Activated CD8-positive, alpha-beta memory T cell treated with anti-CD3 and anti-CD28 coated beads, Interleukin-2, amount 50 U/mL, for 48 hours (primary cell): Measurements from ENCODE around the gene C22orf15.

Source experiments
- DNase-seq: peaks from one replicate; pipeline ENCODE4 v3.0.0-alpha.2; 2020

C22orf15 gene

GRCh38 chr22:23750714-23751440 lies 11.9 kb upstream of the C22orf15 start, which contains the start of gene ZNF70:
Gene ZNF70 (minus strand): TSS chr22:23751112. CDS start chr22:23745140, 5,972 bp downstream.
- peak; percentile 91 for DNase-seq

GRCh38 chr22:23751441-23751996 lies 11.3 kb upstream of the C22orf15 start:
- DNase-seq: peak; percentile 66

GRCh38 chr22:23752090-23752691 lies 10.6 kb upstream of the C22orf15 start:
- DNase-seq: no peak

- no peak for DNase-seq
Observed at GRCh38 chr22:23752750-23753149, 10.0 kb upstream of the C22orf15 start.

- DNase-seq: no peak
Observed at GRCh38 chr22:23753385-23753784, 9.4 kb upstream of the C22orf15 start.

- DNase-seq: no peak
Observed at GRCh38 chr22:23754220-23754919, 8.4 kb upstream of the C22orf15 start, which contains the start of gene VPREB3. Gene VPREB3 (minus strand): TSS chr22:23754425. CDS start chr22:23754363, 62 bp downstream.

GRCh38 chr22:23754980-23755636 lies 7.7 kb upstream of the C22orf15 start:
- DNase-seq: no peak

- DNase-seq: no peak
Observed at GRCh38 chr22:23755711-23756110, 7.1 kb upstream of the C22orf15 start.

GRCh38 chr22:23756891-23757290 lies 5.9 kb upstream of the C22orf15 start:
- no peak for DNase-seq

GRCh38 chr22:23759566-23759965 lies 3.2 kb upstream of the C22orf15 start:
- DNase-seq: no peak

- no peak for DNase-seq
Observed at GRCh38 chr22:23760056-23760455, 2.7 kb upstream of the C22orf15 start.

GRCh38 chr22:23763579-23763945 lies 772 bp downstream of the C22orf15 start:
- DNase-seq: peak; percentile 83

GRCh38 chr22:23763954-23764353 lies 1.2 kb downstream of the C22orf15 start:
- no peak for DNase-seq

GRCh38 chr22:23764899-23765881 lies 2.4 kb downstream of the C22orf15 start:
- no peak for DNase-seq

- no peak for DNase-seq
Observed at GRCh38 chr22:23767303-23767672, 4.5 kb downstream of the C22orf15 start.

- peak; percentile 89 for DNase-seq
Observed at GRCh38 chr22:23767673-23768548, 5.1 kb downstream of the C22orf15 start, which contains the start of gene CHCHD10. Gene CHCHD10 (minus strand): TSS chr22:23767972. CDS start chr22:23767874, 98 bp downstream.

GRCh38 chr22:23769321-23769965 lies 6.7 kb downstream of the C22orf15 start:
- DNase-seq: no peak

- DNase-seq: no peak
Observed at GRCh38 chr22:23772315-23772648, 9.5 kb downstream of the C22orf15 start.

- DNase-seq: peak; percentile 75
Observed at GRCh38 chr22:23772649-23773473, 10.1 kb downstream of the C22orf15 start, which contains the start of gene MMP11. Gene MMP11 (plus strand): TSS chr22:23772849. CDS start chr22:23772871, 22 bp downstream.
